GM19240 (cell line): ENCODE results near the gene EPB41L5.
"Not testable (repeated sequence)": the region's sequence is repeated elsewhere in the genome, so short reads cannot be mapped to it uniquely, and the experiment has no call there.

ENCODE experiments used
- DNase-seq: peaks from one replicate; pipeline ENCODE4 v3.0.0; 2011; ENCODE audit warnings: low spot score; ENCODE audit not compliant: insufficient read length

Gene EPB41L5

GRCh38 chr2:120195553-120195952 is 182.7 kb downstream of the EPB41L5 start:
- DNase-seq: no peak

GRCh38 chr2:120199817-120200459 is 187.1 kb downstream of the EPB41L5 start:
- not testable (repeated sequence) for DNase-seq

- DNase-seq: no peak
These were observed 190.6 kb downstream of the EPB41L5 start for GRCh38 chr2:120203251-120204021.

GRCh38 chr2:120204022-120204405 is 191.1 kb downstream of the EPB41L5 start:
- no peak for DNase-seq

GRCh38 chr2:120204417-120204816 is 191.5 kb downstream of the EPB41L5 start:
- no peak for DNase-seq

GRCh38 chr2:120204945-120205670 is 192.2 kb downstream of the EPB41L5 start:
- no peak for DNase-seq

GRCh38 chr2:120206022-120206581 is 193.2 kb downstream of the EPB41L5 start:
- DNase-seq: no peak

- no peak for DNase-seq
These were observed 195.8 kb downstream of the EPB41L5 start for GRCh38 chr2:120208381-120209353.

- no peak for DNase-seq
These were observed 196.8 kb downstream of the EPB41L5 start for GRCh38 chr2:120209427-120210269.

GRCh38 chr2:120210270-120210693 is 197.4 kb downstream of the EPB41L5 start:
- DNase-seq: no peak

- DNase-seq: no peak
These were observed 205.3 kb downstream of the EPB41L5 start for GRCh38 chr2:120218181-120218580.

- no peak for DNase-seq
These were observed 206.4 kb downstream of the EPB41L5 start for GRCh38 chr2:120219291-120219690.

- no peak for DNase-seq
These were observed 206.9 kb downstream of the EPB41L5 start for GRCh38 chr2:120219766-120220165.

GRCh38 chr2:120220756-120221155 is 207.9 kb downstream of the EPB41L5 start:
- no peak for DNase-seq

- DNase-seq: no peak
These were observed 208.7 kb downstream of the EPB41L5 start for GRCh38 chr2:120221616-120222015.

- no peak for DNase-seq
These were observed 209.5 kb downstream of the EPB41L5 start for GRCh38 chr2:120222186-120223033.

GRCh38 chr2:120223034-120223912 is 210.4 kb downstream of the EPB41L5 start, which contains the start of gene TMEM185B:
TSS of gene TMEM185B (minus strand) at chr2:120223400. CDS start at chr2:120222976, 424 bp downstream.
- peak; percentile 86 for DNase-seq

GRCh38 chr2:120224256-120224655 is 211.4 kb downstream of the EPB41L5 start:
- no peak for DNase-seq
